Esophagus squamous epithelium (tissue), 4 donors: ENCODE data around the gene PPP1R14C.

ENCODE experiments used
- POLR2A ChIP-seq, 4 donors: fragments of 450-650 bp; IDR thresholded peaks; one replicate each; pipeline ENCODE4 v1.6.1; 2017; ENCODE audit warnings: antibody characterized with exemption in 4 of 4, mild to moderate bottlenecking in 4 of 4, moderate library complexity in 3 of 4
- TF ChIP-seq, protein P1 (sequence below), 6 experiments: fragments of 450-650 bp in 4 of 6; fragments of 200-600 bp in 2 of 6; sonication (generic) in 2 of 6; IDR thresholded peaks; one replicate each; pipeline ENCODE4 v1.5.1; 2016 to 2019; ENCODE audit warnings: antibody characterized with exemption in 6 of 6, mild to moderate bottlenecking in 4 of 6, moderate library complexity in 4 of 6

GRCh38 chr6:150279533-150279932 lies 136.7 kb downstream of the PPP1R14C start:
- TF ChIP-seq, protein P1, sequence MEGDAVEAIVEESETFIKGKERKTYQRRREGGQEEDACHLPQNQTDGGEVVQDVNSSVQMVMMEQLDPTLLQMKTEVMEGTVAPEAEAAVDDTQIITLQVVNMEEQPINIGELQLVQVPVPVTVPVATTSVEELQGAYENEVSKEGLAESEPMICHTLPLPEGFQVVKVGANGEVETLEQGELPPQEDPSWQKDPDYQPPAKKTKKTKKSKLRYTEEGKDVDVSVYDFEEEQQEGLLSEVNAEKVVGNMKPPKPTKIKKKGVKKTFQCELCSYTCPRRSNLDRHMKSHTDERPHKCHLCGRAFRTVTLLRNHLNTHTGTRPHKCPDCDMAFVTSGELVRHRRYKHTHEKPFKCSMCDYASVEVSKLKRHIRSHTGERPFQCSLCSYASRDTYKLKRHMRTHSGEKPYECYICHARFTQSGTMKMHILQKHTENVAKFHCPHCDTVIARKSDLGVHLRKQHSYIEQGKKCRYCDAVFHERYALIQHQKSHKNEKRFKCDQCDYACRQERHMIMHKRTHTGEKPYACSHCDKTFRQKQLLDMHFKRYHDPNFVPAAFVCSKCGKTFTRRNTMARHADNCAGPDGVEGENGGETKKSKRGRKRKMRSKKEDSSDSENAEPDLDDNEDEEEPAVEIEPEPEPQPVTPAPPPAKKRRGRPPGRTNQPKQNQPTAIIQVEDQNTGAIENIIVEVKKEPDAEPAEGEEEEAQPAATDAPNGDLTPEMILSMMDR (IDR thresholded peaks at IDR 0.05) = no peak
- no peak for TF ChIP-seq POLR2A (IDR thresholded peaks at IDR 0.05)
